HG03139 (cell line): ENCODE data around the gene PLCD4.
A peak's percentile ranks its signal among the peaks of the same experiment; 100 is the strongest.

Source experiments
- ATAC-seq: cut with Tn5 transposase; IDR thresholded peaks from one replicate; pipeline ENCODE4 v1.9.1; 2021; ENCODE audit not compliant: unreplicated experiment

PLCD4 gene

DNA sequence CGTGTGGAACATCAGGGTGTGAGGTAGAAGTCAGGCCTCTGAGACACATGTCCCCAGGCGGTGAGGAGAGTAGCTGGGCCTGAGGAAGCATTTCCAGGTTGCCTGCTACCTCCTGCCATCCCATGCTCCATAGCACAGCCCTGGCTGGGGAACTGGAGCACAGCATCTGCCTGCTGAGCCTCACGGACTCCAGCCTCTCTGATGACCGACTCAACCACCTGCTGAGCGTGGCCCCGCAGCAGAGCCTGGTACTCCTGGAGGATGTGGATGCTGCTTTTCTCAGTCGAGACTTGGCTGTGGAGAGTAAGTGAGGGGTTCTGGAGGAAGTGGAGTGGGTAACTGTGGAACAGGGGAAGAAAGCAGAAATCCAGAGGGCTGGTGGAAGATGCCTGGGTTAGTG, 54.7 kb downstream of the PLCD4 start:
- no peak for ATAC-seq

DNA sequence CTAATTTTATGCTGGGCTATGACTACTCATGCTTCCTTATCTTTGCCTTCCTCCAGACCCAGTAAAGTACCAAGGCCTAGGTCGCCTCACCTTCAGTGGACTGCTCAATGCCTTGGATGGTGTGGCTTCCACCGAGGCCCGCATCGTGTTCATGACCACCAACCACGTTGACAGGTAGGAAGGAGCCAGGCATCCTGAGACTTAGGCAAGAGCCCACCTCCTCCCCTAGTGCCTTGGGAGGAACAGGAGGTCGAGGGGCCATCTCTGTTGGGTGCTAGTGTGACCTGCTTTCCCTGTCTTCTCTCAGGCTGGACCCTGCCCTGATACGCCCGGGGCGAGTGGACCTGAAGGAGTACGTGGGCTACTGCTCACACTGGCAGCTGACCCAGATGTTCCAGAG, 55.1 kb downstream of the PLCD4 start:
- no peak for ATAC-seq

- no peak for ATAC-seq
Measured at GRCh38 chr2:218663901-218664300, 56.2 kb downstream of the PLCD4 start.

DNA sequence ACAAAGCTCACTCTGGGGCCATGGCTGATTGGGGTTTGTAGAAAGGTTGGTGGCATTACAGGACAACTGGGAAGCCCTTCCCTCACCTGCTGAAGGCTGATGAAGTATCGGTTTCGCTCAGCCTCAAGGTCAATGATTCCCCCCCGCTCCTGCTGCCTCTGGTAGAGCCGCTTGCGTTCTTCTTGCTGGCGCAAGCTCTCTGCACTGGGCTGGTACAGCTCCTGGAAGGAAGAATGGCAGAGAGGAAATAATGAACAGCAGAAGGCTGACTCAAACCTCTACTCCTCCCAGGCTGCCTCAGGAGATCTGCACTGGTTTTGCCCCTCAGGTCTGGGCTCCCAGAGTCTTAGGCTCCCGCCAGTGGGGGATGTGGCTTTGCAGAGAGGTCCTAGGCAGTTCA, 57.0 kb downstream of the PLCD4 start:
- ATAC-seq, result no peak

- ATAC-seq, result no peak
Measured at GRCh38 chr2:218671097-218671653, 63.5 kb downstream of the PLCD4 start.

GRCh38 chr2:218671654-218672566, 64.2 kb downstream of the PLCD4 start, which contains the start of the genes RNF25 and STK36:
Gene RNF25 (minus strand): TSS chr2:218672002. CDS start chr2:218671970, 32 bp downstream.
Gene STK36 (plus strand): TSS chr2:218672086. CDS start chr2:218672830, 744 bp downstream.
- ATAC-seq, result peak; percentile 97

- no peak for ATAC-seq
Measured at GRCh38 chr2:218679119-218679518, 71.4 kb downstream of the PLCD4 start.

- no peak for ATAC-seq
Measured at GRCh38 chr2:218680061-218680460, 72.4 kb downstream of the PLCD4 start.
